M059J (cell line): Measurements from ENCODE around the gene OR2J1. TPM values are rescaled to one million over a fixed set of nuclear protein-coding genes. Genes with fewer than 3 reads are reported as not detected.
"Not testable (repeated sequence)": the region's sequence is repeated elsewhere in the genome, so short reads cannot be mapped to it uniquely, and the experiment has no call there.

Source experiments
- DNase-seq: peaks from one replicate; pipeline ENCODE4 v3.0.0-alpha.2; 2012; ENCODE audit warnings: low read depth
- total RNA-seq: library from RNA; depleted of rRNA; stranded (reverse); fragments of >200 nt; shearing (Covaris generic); gene quantifications from 2 replicates; pipeline ENCODE4 v1.2.3, GENCODE V29; 2014; rRNA removed

The OR2J1 gene
- total RNA-seq = not detected in 2 replicates

- no peak for DNase-seq
These were observed at the start of gene OR2J1 for GRCh38 chr6:29099190-29099589. Gene OR2J1, plus strand, starts transcription at chr6:29099490. Its CDS starts 1,453 bp downstream, at chr6:29100943.

GRCh38 chr6:29051680-29052079 is 47.6 kb upstream of the OR2J1 start:
- DNase-seq = no peak

- DNase-seq = peak; percentile 50
These were observed 27.2 kb upstream of the OR2J1 start for GRCh38 chr6:29071831-29072723.

GRCh38 chr6:29079203-29079602 is 20.1 kb upstream of the OR2J1 start:
- no peak for DNase-seq

GRCh38 chr6:29081312-29081711 is 18.0 kb upstream of the OR2J1 start:
- no peak for DNase-seq

- DNase-seq = no peak
These were observed 16.8 kb upstream of the OR2J1 start for GRCh38 chr6:29082457-29082856.

GRCh38 chr6:29087213-29087612 is 12.1 kb upstream of the OR2J1 start, which contains the start of gene OR2B3:
Gene OR2B3, minus strand, starts transcription at chr6:29087313. Its CDS starts 65 bp downstream, at chr6:29087248.
- no peak for DNase-seq

GRCh38 chr6:29092957-29093356 is 6.3 kb upstream of the OR2J1 start:
- DNase-seq = no peak

GRCh38 chr6:29097803-29098202 is 1.5 kb upstream of the OR2J1 start:
- no peak for DNase-seq

GRCh38 chr6:29107758-29108157 is 8.5 kb downstream of the OR2J1 start, which contains the start of gene OR2J3:
Gene OR2J3, plus strand, starts transcription at chr6:29108058. Its CDS starts 3,833 bp downstream, at chr6:29111891.
- no peak for DNase-seq

GRCh38 chr6:29112135-29112534 is 12.8 kb downstream of the OR2J1 start:
- no peak for DNase-seq

GRCh38 chr6:29114964-29115363 is 15.7 kb downstream of the OR2J1 start:
- not testable (repeated sequence) for DNase-seq

GRCh38 chr6:29129326-29130012 is 30.2 kb downstream of the OR2J1 start:
- DNase-seq = no peak

GRCh38 chr6:29130644-29131043 is 31.4 kb downstream of the OR2J1 start:
- DNase-seq = no peak

- peak; percentile 32 for DNase-seq
These were observed 32.4 kb downstream of the OR2J1 start for GRCh38 chr6:29131691-29132090.

- no peak for DNase-seq
These were observed 38.4 kb downstream of the OR2J1 start for GRCh38 chr6:29137724-29138123.

GRCh38 chr6:29141606-29142005 is 42.3 kb downstream of the OR2J1 start:
- no peak for DNase-seq

- DNase-seq = peak; percentile 46
These were observed 43.0 kb downstream of the OR2J1 start for GRCh38 chr6:29142309-29142708.

GRCh38 chr6:29146179-29146578 is 46.9 kb downstream of the OR2J1 start:
- peak; percentile 44 for DNase-seq

GRCh38 chr6:29147074-29147473 is 47.8 kb downstream of the OR2J1 start:
- no peak for DNase-seq

GRCh38 chr6:29149444-29149843 is 50.2 kb downstream of the OR2J1 start:
- DNase-seq = not testable (repeated sequence)
